ENCODE data around the gene SERINC3. TPM values are rescaled to one million over a fixed set of nuclear protein-coding genes. Genes with fewer than 3 reads are reported as not detected.

SERINC3 gene
- total RNA-seq, 1 donor = 136 TPM

DNA sequence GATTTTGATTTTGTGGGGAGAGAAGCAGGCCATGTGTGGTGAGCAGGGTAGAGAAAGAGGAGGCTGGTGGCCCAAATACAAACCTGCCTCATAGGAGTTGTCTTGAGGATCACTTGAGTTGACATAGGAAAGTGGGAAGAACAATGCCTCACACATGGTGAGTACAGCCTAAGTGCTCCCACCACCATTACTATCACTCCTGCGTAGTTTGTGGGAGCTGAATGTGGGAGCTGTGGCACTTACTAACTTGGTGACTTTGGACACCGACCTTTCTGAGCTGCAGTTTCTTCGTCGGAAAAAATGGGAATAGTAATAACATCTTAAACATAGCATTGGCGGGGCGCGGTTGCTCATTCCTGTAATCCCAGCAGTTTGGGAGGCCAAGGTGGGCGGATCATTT lies 25.5 kb upstream of the SERINC3 start:
- no peak overlapping the region for H3K4me3 ChIP-seq (ENCODE audit: low read depth, low read length)
- no peak for DNase-seq (ENCODE audit: low read depth)
- TF ChIP-seq, protein P1, sequence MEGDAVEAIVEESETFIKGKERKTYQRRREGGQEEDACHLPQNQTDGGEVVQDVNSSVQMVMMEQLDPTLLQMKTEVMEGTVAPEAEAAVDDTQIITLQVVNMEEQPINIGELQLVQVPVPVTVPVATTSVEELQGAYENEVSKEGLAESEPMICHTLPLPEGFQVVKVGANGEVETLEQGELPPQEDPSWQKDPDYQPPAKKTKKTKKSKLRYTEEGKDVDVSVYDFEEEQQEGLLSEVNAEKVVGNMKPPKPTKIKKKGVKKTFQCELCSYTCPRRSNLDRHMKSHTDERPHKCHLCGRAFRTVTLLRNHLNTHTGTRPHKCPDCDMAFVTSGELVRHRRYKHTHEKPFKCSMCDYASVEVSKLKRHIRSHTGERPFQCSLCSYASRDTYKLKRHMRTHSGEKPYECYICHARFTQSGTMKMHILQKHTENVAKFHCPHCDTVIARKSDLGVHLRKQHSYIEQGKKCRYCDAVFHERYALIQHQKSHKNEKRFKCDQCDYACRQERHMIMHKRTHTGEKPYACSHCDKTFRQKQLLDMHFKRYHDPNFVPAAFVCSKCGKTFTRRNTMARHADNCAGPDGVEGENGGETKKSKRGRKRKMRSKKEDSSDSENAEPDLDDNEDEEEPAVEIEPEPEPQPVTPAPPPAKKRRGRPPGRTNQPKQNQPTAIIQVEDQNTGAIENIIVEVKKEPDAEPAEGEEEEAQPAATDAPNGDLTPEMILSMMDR (IDR thresholded peaks at IDR 0.05; ENCODE audit: insufficient read depth, low read depth, low read length) = no peak

DNA sequence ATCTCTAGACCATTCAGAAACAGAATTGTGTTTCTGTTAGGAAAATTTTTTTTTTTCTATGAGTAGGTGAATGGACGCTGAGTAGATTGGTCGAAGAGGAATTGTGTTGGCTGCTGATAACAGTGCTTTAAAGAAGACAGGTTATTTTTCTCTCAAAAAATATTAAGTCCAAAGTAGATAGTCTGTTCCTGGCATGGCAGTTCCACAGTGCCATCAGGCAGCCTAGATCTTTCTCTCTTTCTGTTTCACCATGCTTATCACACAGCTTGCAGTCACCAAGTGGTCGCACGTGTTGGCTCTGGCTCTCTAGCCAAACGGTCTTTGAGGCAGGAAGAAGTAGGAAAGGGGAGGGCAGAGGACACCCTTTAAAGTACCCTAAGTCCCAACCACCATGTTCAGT lies 22.4 kb upstream of the SERINC3 start:
- H3K4me3 ChIP-seq (ENCODE audit: low read depth, low read length) = no peak overlapping the region
- DNase-seq (ENCODE audit: low read depth) = no peak
- TF ChIP-seq, protein P1 (IDR thresholded peaks at IDR 0.05; ENCODE audit: insufficient read depth, low read depth, low read length) = no peak

DNA sequence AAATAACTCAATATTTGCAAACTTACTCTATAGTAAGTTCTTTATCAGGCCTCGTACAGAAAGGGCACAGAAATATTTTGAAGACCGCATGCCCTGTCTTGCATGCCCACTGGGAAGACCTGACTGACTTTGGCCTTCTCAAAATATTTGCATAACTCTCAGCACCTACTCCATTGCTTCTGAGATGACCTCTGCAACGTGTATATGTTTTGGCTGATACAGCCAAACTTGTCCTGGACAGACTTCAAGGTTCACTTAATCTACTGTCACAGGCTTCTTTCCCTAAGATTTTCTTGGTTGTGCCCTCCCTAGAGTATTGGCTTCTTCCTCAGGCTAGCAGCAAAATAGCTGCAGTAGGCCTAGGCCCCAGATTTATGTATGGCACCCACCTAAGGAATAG lies 21.5 kb upstream of the SERINC3 start:
- TF ChIP-seq, protein P1 (IDR thresholded peaks at IDR 0.05; ENCODE audit: insufficient read depth, low read depth, low read length) = no peak
- no peak overlapping the region for H3K4me3 ChIP-seq (ENCODE audit: low read depth, low read length)
- no peak for DNase-seq (ENCODE audit: low read depth)

DNA sequence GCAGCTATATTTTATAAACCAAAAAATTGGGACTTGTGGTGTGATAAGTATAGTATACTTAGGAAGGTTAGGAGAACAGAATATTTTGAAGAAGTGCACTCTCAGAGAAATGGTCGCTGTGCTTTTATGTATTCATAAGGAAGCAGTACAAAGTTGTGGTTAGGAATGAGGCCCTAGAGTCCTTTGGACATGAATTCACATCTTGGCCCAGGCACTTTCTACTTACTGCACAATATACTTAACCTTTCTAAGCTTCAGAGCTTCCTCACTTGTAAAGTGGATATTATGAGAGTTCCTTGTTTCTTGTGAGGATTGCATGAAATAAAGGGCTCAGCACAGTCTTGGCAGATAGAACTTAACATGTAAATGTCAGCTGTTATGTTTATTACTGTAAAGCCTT lies 21.0 kb upstream of the SERINC3 start:
- TF ChIP-seq, protein P1 (IDR thresholded peaks at IDR 0.05; ENCODE audit: insufficient read depth, low read depth, low read length) = no peak
- no peak for DNase-seq (ENCODE audit: low read depth)
- H3K4me3 ChIP-seq (ENCODE audit: low read depth, low read length) = no peak overlapping the region

DNA sequence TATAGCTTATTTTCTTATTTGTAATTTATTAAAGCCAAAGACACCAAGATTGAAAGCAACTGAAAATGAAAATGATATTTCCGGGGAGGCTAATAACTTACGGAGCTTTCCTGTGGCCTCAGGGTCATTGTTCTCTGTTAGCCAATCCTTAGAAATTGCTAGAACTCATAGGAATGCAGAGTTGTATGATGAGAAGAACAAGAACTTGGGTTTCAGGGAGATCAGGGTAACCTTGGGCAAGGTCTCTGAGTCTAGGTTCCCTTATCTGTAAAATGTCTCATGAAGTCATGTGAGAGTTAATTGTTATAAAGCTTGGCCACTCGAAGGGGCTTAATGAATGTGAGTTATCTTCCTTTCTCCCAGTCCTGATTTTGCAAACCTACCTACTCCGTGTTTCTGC lies 20.1 kb upstream of the SERINC3 start:
- no peak overlapping the region for H3K4me3 ChIP-seq (ENCODE audit: low read depth, low read length)
- TF ChIP-seq, protein P1 (IDR thresholded peaks at IDR 0.05; ENCODE audit: insufficient read depth, low read depth, low read length) = no peak
- DNase-seq (ENCODE audit: low read depth) = peak; percentile 38

DNA sequence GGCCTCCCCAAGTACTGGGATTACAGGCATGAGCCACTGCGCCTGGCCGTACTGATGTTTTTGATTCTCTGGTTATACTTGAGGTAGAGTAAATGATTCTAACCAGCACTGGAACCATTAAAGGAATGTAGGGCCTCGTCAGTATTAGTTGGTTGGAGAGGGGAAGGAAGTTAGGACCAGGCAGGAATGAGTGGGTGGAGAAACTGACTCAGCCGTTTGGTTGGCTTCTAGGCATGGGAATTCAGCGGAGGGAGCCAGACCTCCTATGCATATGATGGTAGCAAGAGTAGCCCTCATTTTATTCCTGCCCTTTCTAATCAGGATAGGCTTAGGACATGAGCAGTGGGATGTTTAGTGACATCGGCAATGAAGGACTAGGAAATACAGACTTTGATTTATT lies 19.0 kb upstream of the SERINC3 start:
- peak; percentile 43 for DNase-seq (ENCODE audit: low read depth)
- H3K4me3 ChIP-seq (ENCODE audit: low read depth, low read length) = no peak overlapping the region
- TF ChIP-seq, protein P1 (IDR thresholded peaks at IDR 0.05; ENCODE audit: insufficient read depth, low read depth, low read length) = no peak

DNA sequence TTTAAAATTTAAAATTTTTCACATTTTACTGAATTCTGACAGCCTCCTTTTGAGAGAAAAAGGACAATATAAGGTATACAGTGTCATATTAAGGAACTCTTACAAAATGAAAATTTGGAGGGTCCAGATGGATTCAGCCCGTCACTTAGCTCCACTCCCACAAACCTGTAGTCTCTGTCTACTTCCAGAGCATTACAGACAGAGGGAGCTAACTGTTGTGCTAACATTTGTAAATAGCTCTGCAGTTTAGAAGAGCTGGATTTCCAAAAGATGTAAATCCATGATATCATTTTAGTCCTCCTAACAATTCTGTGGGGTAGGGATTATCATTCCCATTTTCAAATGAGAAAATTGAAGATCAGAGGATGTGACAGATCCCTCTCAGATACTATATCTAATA lies 16.1 kb upstream of the SERINC3 start:
- H3K4me3 ChIP-seq (ENCODE audit: low read depth, low read length) = no peak overlapping the region
- peak; percentile 35 for DNase-seq (ENCODE audit: low read depth)
- TF ChIP-seq, protein P1 (IDR thresholded peaks at IDR 0.05; ENCODE audit: insufficient read depth, low read depth, low read length) = peak; percentile 29
